Measurements from ENCODE around the gene DCAF10. TPM values are rescaled to one million over a fixed set of nuclear protein-coding genes. Genes with fewer than 3 reads are reported as not detected.

Gene DCAF10
- total RNA-seq, 4 donors from 2014 or later = 29.3 to 45.8 (median 38.6) TPM

DNA sequence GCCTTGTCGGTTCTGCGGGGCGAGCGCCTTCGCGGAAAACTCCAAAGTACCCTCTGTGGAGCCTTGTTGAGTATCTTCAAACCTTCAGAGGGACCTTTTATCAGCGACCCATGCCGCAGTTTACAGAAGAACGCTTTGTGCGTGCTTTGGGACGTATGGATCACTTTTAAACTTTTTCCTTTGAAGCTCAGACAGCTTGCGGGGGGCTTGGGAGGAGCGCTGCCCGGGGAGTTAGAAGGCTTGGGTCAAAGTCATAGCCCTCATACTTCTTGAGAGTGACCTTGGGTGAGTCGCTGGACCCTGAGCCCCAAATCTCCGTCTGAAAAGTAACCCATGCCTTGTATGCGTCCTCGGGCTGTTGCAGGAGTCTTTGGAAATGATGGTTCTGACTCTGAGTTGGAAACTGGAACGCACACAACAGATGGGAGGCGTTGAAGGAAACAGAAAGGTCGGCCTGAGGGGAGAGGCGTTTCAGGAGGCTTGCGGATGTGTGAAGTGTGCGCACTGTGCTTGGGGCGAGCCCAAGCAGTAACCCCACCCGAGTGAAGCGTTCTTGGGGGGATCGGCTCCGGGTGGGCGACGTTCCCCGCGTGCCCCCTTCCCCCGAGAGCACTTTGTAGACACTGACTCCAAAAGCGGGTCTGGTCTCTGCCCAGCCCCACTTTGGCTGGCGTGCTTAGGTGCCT, 104.0 kb downstream of the DCAF10 start:
- TF ChIP-seq, protein P1, sequence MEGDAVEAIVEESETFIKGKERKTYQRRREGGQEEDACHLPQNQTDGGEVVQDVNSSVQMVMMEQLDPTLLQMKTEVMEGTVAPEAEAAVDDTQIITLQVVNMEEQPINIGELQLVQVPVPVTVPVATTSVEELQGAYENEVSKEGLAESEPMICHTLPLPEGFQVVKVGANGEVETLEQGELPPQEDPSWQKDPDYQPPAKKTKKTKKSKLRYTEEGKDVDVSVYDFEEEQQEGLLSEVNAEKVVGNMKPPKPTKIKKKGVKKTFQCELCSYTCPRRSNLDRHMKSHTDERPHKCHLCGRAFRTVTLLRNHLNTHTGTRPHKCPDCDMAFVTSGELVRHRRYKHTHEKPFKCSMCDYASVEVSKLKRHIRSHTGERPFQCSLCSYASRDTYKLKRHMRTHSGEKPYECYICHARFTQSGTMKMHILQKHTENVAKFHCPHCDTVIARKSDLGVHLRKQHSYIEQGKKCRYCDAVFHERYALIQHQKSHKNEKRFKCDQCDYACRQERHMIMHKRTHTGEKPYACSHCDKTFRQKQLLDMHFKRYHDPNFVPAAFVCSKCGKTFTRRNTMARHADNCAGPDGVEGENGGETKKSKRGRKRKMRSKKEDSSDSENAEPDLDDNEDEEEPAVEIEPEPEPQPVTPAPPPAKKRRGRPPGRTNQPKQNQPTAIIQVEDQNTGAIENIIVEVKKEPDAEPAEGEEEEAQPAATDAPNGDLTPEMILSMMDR (IDR thresholded peaks at IDR 0.05; ENCODE audit: low read depth) = no peak

DNA sequence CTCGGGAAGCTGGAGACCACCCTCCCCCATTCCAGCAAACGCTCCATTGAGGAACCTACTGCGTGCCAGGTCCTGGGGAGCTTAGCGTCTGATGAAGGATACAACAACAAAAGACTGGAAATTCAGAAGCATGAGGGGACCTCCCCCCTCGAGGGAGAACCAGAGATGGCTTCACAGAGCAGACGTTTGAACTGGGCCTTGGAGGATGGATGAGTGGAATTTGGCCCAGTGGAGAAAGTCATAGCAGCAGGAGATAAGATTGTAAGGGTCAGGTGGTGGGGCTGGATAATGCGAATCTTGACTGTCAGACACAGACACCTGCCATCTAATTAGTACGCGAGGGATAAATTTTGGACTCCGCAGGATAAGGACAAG, 104.5 kb downstream of the DCAF10 start:
- TF ChIP-seq, protein P1 (IDR thresholded peaks at IDR 0.05; ENCODE audit: low read depth) = no peak

DNA sequence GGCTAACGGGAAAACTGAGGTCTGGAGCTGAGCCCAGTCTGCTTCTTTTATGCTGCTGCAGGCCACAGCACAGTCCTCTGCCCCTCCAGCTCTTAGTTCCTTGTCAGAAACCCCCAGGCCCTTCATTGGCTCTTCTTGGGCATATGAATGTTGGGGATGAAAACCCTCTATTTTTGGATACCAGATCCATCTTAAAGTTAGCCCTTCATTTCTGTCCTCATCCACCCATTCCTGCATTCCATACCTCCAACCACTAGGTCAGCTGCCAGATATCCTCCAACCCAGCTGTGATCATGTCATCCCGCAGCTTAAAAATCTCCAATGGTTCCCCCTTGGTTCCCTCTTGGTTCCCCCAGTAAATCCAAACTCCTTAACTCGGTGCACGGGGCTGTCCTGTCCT, 105.2 kb downstream of the DCAF10 start:
- TF ChIP-seq, protein P1 (IDR thresholded peaks at IDR 0.05; ENCODE audit: low read depth) = no peak

DNA sequence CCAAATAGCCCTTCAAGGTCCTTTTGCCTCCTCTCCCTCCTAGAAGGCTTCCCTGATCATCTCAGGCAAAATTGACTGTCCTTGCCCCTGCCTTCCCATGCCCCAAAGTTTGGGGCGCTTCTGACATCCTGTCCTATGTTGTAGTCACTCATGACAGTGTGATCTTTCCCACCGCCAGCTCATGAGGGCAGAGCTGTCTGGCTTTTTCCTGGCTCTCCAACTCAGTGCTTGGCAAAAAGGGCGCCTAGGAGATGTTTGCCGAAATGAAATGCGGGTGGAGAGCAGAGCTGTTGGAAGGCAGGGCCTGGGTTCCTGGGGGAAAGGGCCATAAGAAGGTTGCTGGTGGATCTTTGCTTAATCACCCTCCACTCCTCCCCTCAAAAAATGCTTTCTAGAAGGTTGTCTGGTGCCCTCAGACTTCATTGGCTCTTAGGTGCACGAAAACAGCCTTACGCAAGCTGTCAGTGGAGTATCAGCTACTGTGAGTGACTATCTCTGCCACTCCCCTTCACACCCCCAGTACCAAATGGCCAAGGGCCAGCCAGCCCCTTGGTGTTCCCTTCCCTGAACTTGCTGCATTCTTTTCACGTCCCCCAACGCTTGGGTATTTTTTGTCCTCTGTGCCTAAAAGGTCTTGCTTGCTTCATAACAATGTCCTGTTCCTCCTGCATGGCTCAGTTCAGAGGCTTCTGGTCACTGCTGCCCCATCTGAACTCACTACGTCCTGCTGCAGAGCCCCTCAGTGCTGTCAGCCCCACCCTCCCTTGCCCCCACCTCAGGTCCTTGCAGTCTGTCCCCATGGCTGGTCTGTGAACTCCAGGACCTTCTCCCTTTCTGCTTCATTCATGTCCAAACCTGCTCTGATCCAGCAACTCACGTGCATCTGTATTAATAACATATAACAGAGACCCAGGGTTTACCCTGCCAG, 106.0 kb downstream of the DCAF10 start:
- TF ChIP-seq, protein P1 (IDR thresholded peaks at IDR 0.05; ENCODE audit: low read depth) = no peak

DNA sequence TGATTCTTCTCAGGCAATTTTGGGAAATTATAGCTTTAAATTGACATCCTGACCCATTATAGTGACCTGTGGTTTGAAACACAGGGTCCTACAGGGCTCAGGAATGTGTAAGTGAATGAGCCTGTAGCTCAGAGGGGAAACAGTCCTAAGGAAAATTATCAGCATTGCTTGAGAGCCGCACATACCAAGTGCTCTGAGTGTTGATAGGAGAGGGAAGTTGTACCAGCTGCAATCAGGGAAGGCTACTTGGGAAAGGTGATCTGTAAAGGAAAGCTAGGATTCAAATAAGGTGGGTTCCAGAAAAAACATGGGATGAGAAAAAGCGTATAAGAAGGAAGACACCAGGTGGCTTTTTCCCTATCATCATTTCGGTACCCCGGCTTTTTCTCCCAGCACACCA, 107.7 kb downstream of the DCAF10 start:
- TF ChIP-seq, protein P1 (IDR thresholded peaks at IDR 0.05; ENCODE audit: low read depth) = no peak

DNA sequence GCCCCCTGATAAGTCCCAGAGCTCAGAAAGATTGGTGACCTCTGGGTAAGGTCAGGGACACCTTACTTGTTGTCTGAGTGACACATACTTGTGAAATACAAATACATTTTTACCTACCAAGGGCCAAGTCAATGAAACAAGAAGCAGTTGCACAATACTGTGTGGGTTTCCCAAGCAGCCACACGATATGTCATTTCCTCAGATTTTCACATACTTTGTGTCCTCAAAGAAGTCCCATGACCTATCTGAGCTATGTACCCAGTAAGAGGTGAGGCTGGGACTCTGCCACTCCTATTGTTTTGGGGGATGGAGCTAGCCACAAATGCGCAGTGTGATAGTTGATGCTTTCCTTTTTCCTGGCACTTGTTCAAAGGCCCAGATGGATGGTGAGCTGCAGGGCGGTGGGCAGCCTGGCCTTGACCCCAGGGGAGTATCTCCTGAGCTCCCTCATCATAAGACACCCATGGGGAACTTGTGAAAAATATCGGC, 108.1 kb downstream of the DCAF10 start:
- TF ChIP-seq, protein P1 (IDR thresholded peaks at IDR 0.05; ENCODE audit: low read depth) = no peak

DNA sequence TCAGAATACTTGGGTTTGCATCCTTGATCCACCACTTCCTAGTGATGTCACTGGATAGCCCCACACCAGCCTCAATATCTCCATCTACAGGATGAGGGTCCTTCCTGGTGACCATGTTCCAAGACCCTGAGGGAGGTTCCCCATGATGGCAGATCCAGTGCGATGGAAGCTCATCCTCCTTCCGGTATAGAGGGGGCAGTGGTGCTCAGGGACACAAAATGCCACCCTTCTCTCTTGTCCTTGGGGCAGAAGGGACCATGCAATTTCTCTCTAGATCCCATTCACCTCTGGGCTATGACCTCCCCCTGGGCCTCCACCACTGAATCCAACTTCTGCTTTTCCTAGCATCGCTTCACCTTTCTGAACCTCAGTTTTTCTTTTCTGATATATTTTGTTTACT, 108.7 kb downstream of the DCAF10 start:
- TF ChIP-seq, protein P1 (IDR thresholded peaks at IDR 0.05; ENCODE audit: low read depth) = no peak

Data from subcutaneous adipose tissue (tissue), 4 donors.